ENCODE results near the gene TLN1.

Gene TLN1

GRCh38 chr9:35651956-35652828 is 79.8 kb downstream of the TLN1 start:
- Histone ChIP-seq H3K36me3 (ENCODE audit: control insufficient read depth, low read length) (peaks cover 19% of the 10 kb centered on the region), H3K4me1 (ENCODE audit: control insufficient read depth, low read length) (peaks cover 51% of the 10 kb centered on the region), H3K27me3 (ENCODE audit: control insufficient read depth, low read length) (no peaks in the 10 kb centered on the region), H3K9me2 (replicated peaks; ENCODE audit: control insufficient read depth, low read length) (no peaks in the 10 kb centered on the region), H3F3A (ENCODE audit: control insufficient read depth, insufficient read depth) (peaks cover 35% of the 10 kb centered on the region), H4K20me1 (ENCODE audit: control insufficient read depth, insufficient read depth, low read depth, low read length) (no peaks in the 10 kb centered on the region), H3K79me2 (ENCODE audit: control insufficient read depth, low read length) (peaks cover 18% of the 10 kb centered on the region), H3K27ac (ENCODE audit: low read depth, low read length) (no peak overlapping the region), H3K9me3 (ENCODE audit: control insufficient read depth, insufficient read depth, low read length) (no peaks in the 10 kb centered on the region), H3K4me2 (ENCODE audit: low read length) (no peak overlapping the region), H3K4me3 (ENCODE audit: low read length) (no peak overlapping the region)
- no peak for TF ChIP-seq CTCF (IDR thresholded peaks at IDR 0.05; ENCODE audit: low read depth, low read length, poor library complexity, severe bottlenecking)
- no peak for TF ChIP-seq EZH2phosphoT487 (IDR thresholded peaks at IDR 0.05; ENCODE audit: borderline replicate concordance, low read length)

- Histone ChIP-seq H3K27ac (ENCODE audit: low read depth, low read length) (peak within 1 kb of the TSS; percentile 87), H3K4me2 (ENCODE audit: low read length) (peak within 1 kb of the TSS; percentile 96), H3K4me1 (ENCODE audit: control insufficient read depth, low read length) (peaks cover 53% of the 10 kb centered on the region), H3K79me2 (ENCODE audit: control insufficient read depth, low read length) (peaks cover 24% of the 10 kb centered on the region), H3F3A (ENCODE audit: control insufficient read depth, insufficient read depth) (peaks cover 32% of the 10 kb centered on the region), H3K9me2 (replicated peaks; ENCODE audit: control insufficient read depth, low read length) (no peaks in the 10 kb centered on the region), H4K20me1 (ENCODE audit: control insufficient read depth, insufficient read depth, low read depth, low read length) (no peaks in the 10 kb centered on the region), H3K4me3 (ENCODE audit: low read length) (peak within 1 kb of the TSS; percentile 85), H3K9me3 (ENCODE audit: control insufficient read depth, insufficient read depth, low read length) (no peaks in the 10 kb centered on the region), H3K36me3 (ENCODE audit: control insufficient read depth, low read length) (peaks cover 19% of the 10 kb centered on the region), H3K27me3 (ENCODE audit: control insufficient read depth, low read length) (no peaks in the 10 kb centered on the region)
- TF ChIP-seq CTCF (IDR thresholded peaks at IDR 0.05; ENCODE audit: low read depth, low read length, poor library complexity, severe bottlenecking) = no peak
- no peak for TF ChIP-seq EZH2phosphoT487 (IDR thresholded peaks at IDR 0.05; ENCODE audit: borderline replicate concordance, low read length)
These were observed 81.4 kb downstream of the TLN1 start, which contains the start of gene SIT1 for GRCh38 chr9:35650341-35651158. Gene SIT1 (minus strand): TSS chr9:35650931. CDS start chr9:35650853, 78 bp downstream.

GRCh38 chr9:35649431-35650340 is 82.3 kb downstream of the TLN1 start:
- H3K4me2 ChIP-seq (ENCODE audit: low read length) = peak overlapping the region; percentile 96
- H4K20me1 ChIP-seq (ENCODE audit: control insufficient read depth, insufficient read depth, low read depth, low read length) = no peaks in the 10 kb centered on the region
- TF ChIP-seq CTCF (IDR thresholded peaks at IDR 0.05; ENCODE audit: low read depth, low read length, poor library complexity, severe bottlenecking) = no peak
- TF ChIP-seq EZH2phosphoT487 (IDR thresholded peaks at IDR 0.05; ENCODE audit: borderline replicate concordance, low read length) = no peak
- no peaks in the 10 kb centered on the region for H3K9me3 ChIP-seq (ENCODE audit: control insufficient read depth, insufficient read depth, low read length)
- peak overlapping the region; percentile 85 for H3K4me3 ChIP-seq (ENCODE audit: low read length)
- peaks cover 58% of the 10 kb centered on the region for H3K4me1 ChIP-seq (ENCODE audit: control insufficient read depth, low read length)
- H3K9me2 ChIP-seq (replicated peaks; ENCODE audit: control insufficient read depth, low read length) = no peaks in the 10 kb centered on the region
- peaks cover 19% of the 10 kb centered on the region for H3K36me3 ChIP-seq (ENCODE audit: control insufficient read depth, low read length)
- no peaks in the 10 kb centered on the region for H3K27me3 ChIP-seq (ENCODE audit: control insufficient read depth, low read length)
- peaks cover 25% of the 10 kb centered on the region for H3K79me2 ChIP-seq (ENCODE audit: control insufficient read depth, low read length)
- H3F3A ChIP-seq (ENCODE audit: control insufficient read depth, insufficient read depth) = peaks cover 32% of the 10 kb centered on the region
- peak overlapping the region; percentile 87 for H3K27ac ChIP-seq (ENCODE audit: low read depth, low read length)

All from DOHH2 (cell line).